Osteoblast (primary cell): ENCODE measurements around the gene LY86. TPM values are rescaled to one million over a fixed set of nuclear protein-coding genes. Genes with fewer than 3 reads are reported as not detected.

Source experiments
- DNase-seq: peaks from one replicate; pipeline ENCODE4 v3.0.0; 2011; ENCODE audit warnings: low spot score, mixed read lengths; ENCODE audit not compliant: insufficient read length; ENCODE audit errors: missing footprints
- H2AFZ ChIP-seq: 2 replicates; pipeline ENCODE4 v1.6.0; 2011; ENCODE audit warnings: mild to moderate bottlenecking, low read length
- H3K27ac ChIP-seq: 2 replicates; pipeline ENCODE4 v1.5.1; 2011; ENCODE audit warnings: mild to moderate bottlenecking, low read depth, low read length, moderate library complexity
- H3K27me3 ChIP-seq: 2 replicates; pipeline ENCODE4 v1.6.0; 2012; ENCODE audit warnings: mild to moderate bottlenecking, control low read depth, inconsistent platforms, low read length, moderate library complexity; ENCODE audit not compliant: insufficient read depth
- H3K36me3 ChIP-seq: 2 replicates; pipeline ENCODE4 v1.5.1; 2011; ENCODE audit warnings: mild to moderate bottlenecking, low read length, control low read depth, moderate library complexity; ENCODE audit not compliant: insufficient read depth
- H3K4me1 ChIP-seq: 2 replicates; pipeline ENCODE4 v1.5.1; 2011; ENCODE audit warnings: mild to moderate bottlenecking, low read length, control low read depth, moderate library complexity; ENCODE audit not compliant: insufficient read depth
- H3K4me2 ChIP-seq: 2 replicates; pipeline ENCODE4 v1.6.0; 2011; ENCODE audit warnings: mild to moderate bottlenecking, low read length; ENCODE audit not compliant: insufficient read depth
- H3K4me3 ChIP-seq: fragments of 200-600 bp; sonication (generic); 3 replicates; pipeline ENCODE4 v1.5.1; 2012; ENCODE audit warnings: mild to moderate bottlenecking, low read length, inconsistent platforms; ENCODE audit not compliant: insufficient read depth
- H3K79me2 ChIP-seq: 2 replicates; pipeline ENCODE4 v1.6.0; 2012; ENCODE audit warnings: mild to moderate bottlenecking, low read length, control low read depth, inconsistent platforms; ENCODE audit not compliant: insufficient read depth
- H3K9me3 ChIP-seq: 2 replicates; pipeline ENCODE4 v1.5.1; 2011; ENCODE audit warnings: low read depth, low read length, control low read depth
- H4K20me1 ChIP-seq: 2 replicates; pipeline ENCODE4 v1.6.0; 2012; ENCODE audit warnings: mild to moderate bottlenecking, low read length, control low read depth; ENCODE audit not compliant: insufficient read depth
- total RNA-seq: library from RNA; depleted of rRNA; stranded (reverse); fragments of >200 nt; gene quantifications from 2 replicates; pipeline ENCODE4 v1.2.3, GENCODE V29; 2012
- TF ChIP-seq, protein P1 (sequence below): IDR thresholded peaks from 2 replicates; pipeline ENCODE4 v1.5.1; 2011; ENCODE audit warnings: mild to moderate bottlenecking, low read depth, low read length, moderate library complexity; ENCODE audit errors: extremely low read depth

LY86 gene
- total RNA-seq, 1 donor = not detected

GRCh38 chr6:6681075-6681849 lies 92.7 kb downstream of the LY86 start:
- Histone ChIP-seq H3K36me3 (no peaks in the 10 kb centered on the region), H2AFZ (no peak overlapping the region), H3K27me3 (peaks cover 16% of the 10 kb centered on the region), H3K9me3 (no peaks in the 10 kb centered on the region), H3K27ac (no peak overlapping the region), H4K20me1 (no peaks in the 10 kb centered on the region), H3K4me1 (no peaks in the 10 kb centered on the region), H3K4me3 (no peak overlapping the region), H3K4me2 (no peak overlapping the region), H3K79me2 (no peaks in the 10 kb centered on the region)
- TF ChIP-seq, protein P1, sequence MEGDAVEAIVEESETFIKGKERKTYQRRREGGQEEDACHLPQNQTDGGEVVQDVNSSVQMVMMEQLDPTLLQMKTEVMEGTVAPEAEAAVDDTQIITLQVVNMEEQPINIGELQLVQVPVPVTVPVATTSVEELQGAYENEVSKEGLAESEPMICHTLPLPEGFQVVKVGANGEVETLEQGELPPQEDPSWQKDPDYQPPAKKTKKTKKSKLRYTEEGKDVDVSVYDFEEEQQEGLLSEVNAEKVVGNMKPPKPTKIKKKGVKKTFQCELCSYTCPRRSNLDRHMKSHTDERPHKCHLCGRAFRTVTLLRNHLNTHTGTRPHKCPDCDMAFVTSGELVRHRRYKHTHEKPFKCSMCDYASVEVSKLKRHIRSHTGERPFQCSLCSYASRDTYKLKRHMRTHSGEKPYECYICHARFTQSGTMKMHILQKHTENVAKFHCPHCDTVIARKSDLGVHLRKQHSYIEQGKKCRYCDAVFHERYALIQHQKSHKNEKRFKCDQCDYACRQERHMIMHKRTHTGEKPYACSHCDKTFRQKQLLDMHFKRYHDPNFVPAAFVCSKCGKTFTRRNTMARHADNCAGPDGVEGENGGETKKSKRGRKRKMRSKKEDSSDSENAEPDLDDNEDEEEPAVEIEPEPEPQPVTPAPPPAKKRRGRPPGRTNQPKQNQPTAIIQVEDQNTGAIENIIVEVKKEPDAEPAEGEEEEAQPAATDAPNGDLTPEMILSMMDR = no peak
- DNase-seq = no peak

DNA sequence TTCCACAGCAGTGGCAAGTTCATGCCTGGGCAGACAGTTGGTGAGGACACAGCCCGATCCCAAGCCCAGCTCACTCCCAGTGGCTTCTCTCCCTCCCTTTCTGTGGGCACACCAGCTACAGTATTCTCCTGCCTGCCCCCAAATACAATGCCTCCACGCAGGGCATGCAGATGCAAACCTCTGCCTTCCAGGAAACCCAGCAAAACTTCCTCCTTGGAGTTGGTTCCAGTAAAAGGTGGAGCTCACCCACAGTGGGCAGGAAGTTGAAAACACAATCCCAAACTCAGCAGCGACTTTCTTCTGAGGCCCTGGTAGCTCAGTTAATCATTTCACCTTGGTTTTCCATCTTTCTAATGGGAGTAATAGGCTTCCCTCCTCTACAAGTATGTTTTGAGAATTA lies 93.7 kb downstream of the LY86 start:
- TF ChIP-seq, protein P1 = no peak
- no peaks in the 10 kb centered on the region for H3K4me1 ChIP-seq
- no peak overlapping the region for H3K4me2 ChIP-seq
- no peak overlapping the region for H3K27ac ChIP-seq
- H4K20me1 ChIP-seq = no peaks in the 10 kb centered on the region
- H3K36me3 ChIP-seq = no peaks in the 10 kb centered on the region
- no peaks in the 10 kb centered on the region for H3K79me2 ChIP-seq
- no peak overlapping the region for H2AFZ ChIP-seq
- H3K9me3 ChIP-seq = no peaks in the 10 kb centered on the region
- DNase-seq = no peak
- H3K4me3 ChIP-seq = no peak overlapping the region
- peaks cover 16% of the 10 kb centered on the region for H3K27me3 ChIP-seq

DNA sequence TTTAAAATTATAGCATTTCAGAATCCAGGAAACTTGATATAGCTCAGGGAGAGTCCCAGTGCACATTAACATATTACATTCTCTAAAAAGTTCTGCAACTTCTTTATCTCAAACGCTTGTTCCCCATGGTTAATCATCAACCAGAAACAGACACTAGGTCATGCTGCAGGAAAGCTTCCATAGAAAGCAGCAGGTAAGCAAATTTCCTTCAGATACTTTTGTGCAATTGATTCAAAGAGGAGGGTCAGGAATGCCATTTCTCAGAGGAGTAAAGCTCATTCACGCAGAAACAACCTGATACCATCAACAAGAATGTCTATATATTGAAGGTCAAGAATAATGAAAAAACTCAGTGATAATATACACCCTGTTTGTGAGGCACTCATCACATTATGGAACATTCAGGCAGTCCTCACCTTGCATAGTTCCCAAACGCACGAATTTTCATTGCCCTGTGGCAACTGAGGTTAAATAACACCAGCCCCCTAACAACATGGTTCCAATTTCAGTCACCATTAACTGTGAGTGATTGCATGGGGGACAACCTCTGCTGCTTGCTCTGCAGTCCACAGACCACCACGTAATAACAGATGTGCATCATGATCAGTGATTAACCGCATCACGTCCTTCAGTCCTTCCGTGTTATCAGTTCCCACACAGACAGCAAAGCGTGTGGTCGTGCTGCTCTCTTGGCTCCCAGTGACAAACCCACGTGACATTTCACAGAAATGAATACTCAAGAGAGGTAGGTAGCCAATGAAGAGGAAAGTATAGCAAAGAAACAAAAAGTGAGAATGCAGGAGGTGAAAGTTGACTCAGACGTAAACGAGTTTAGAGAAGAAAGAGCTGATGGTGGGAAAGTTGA lies 95.7 kb downstream of the LY86 start:
- Histone ChIP-seq H3K4me3 (no peak overlapping the region), H3K9me3 (no peaks in the 10 kb centered on the region), H3K27ac (no peak overlapping the region), H3K36me3 (no peaks in the 10 kb centered on the region), H3K4me2 (no peak overlapping the region), H3K4me1 (no peaks in the 10 kb centered on the region), H3K27me3 (peaks cover 16% of the 10 kb centered on the region), H2AFZ (no peak overlapping the region), H3K79me2 (no peaks in the 10 kb centered on the region), H4K20me1 (no peaks in the 10 kb centered on the region)
- TF ChIP-seq, protein P1 = no peak
- no peak for DNase-seq
